Muscle of back (tissue), 11 donors: ENCODE measurements around the gene ZBTB7C. TPM values are rescaled to one million over a fixed set of nuclear protein-coding genes. Genes with fewer than 3 reads are reported as not detected.

Experiments
- DNase-seq, 3 donors: peaks; one replicate each; pipeline versions ENCODE4 v3.0.0 to v3.0.0-alpha.2; 2013
- polyA plus RNA-seq, 10 donors: library from polyadenylated mRNA; unstranded; fragments of 120-200 nt; gene quantifications; one replicate each; pipeline ENCODE4 v1.2.1, GENCODE V29; 2013; ENCODE audit not compliant: insufficient read length in 10 of 10

ZBTB7C gene
- polyA plus RNA-seq, 10 donors, result 2.6 to 5.8 (median 3.8) TPM

- no peak for DNase-seq
Observed at GRCh38 chr18:48263914-48264902, 145.0 kb downstream of the ZBTB7C start.

- no peak for DNase-seq
Observed at GRCh38 chr18:48263192-48263853, 145.9 kb downstream of the ZBTB7C start.

- no peak for DNase-seq
Observed at GRCh38 chr18:48260237-48260636, 148.9 kb downstream of the ZBTB7C start.

- DNase-seq, result no peak
Observed at GRCh38 chr18:48256848-48257247, 152.3 kb downstream of the ZBTB7C start.

GRCh38 chr18:48254077-48254602 is 155.0 kb downstream of the ZBTB7C start:
- DNase-seq, result no peak

GRCh38 chr18:48252525-48252924 is 156.7 kb downstream of the ZBTB7C start:
- no peak for DNase-seq

GRCh38 chr18:48250918-48251317 is 158.3 kb downstream of the ZBTB7C start:
- no peak for DNase-seq

- DNase-seq, result no peak
Observed at GRCh38 chr18:48250362-48250907, 158.7 kb downstream of the ZBTB7C start.

GRCh38 chr18:48249854-48250253 is 159.3 kb downstream of the ZBTB7C start:
- no peak for DNase-seq

- no peak for DNase-seq
Observed at GRCh38 chr18:48244530-48244929, 164.7 kb downstream of the ZBTB7C start.

GRCh38 chr18:48238636-48239035 is 170.5 kb downstream of the ZBTB7C start:
- no peak for DNase-seq

- no peak for DNase-seq
Observed at GRCh38 chr18:48238206-48238605, 171.0 kb downstream of the ZBTB7C start.

- DNase-seq, result no peak
Observed at GRCh38 chr18:48236822-48237221, 172.4 kb downstream of the ZBTB7C start.

- DNase-seq, result peak in 2 of 3 donors; percentile 15 to 57
Observed at GRCh38 chr18:48230467-48231113, 178.6 kb downstream of the ZBTB7C start.

GRCh38 chr18:48229552-48229981 is 179.6 kb downstream of the ZBTB7C start:
- peak in 1 of 3 donors; percentile 52 for DNase-seq

- peak in 1 of 3 donors; percentile 53 for DNase-seq
Observed at GRCh38 chr18:48228841-48229240, 180.3 kb downstream of the ZBTB7C start.

GRCh38 chr18:48228301-48228715 is 180.9 kb downstream of the ZBTB7C start:
- DNase-seq, result peak in 1 of 3 donors; percentile 34

- no peak for DNase-seq
Observed at GRCh38 chr18:48227206-48227605, 182.0 kb downstream of the ZBTB7C start.

- no peak for DNase-seq
Observed at GRCh38 chr18:48226401-48226800, 182.8 kb downstream of the ZBTB7C start.

GRCh38 chr18:48222118-48222517 is 187.1 kb downstream of the ZBTB7C start:
- DNase-seq, result peak; percentile 48 to 62 (median 52)

GRCh38 chr18:48219810-48220499 is 189.2 kb downstream of the ZBTB7C start:
- DNase-seq, result no peak
